ENCODE data around the gene TRIM72. TPM values are rescaled to one million over a fixed set of nuclear protein-coding genes. Genes with fewer than 3 reads are reported as not detected.

TRIM72 gene
- total and polyA plus RNA-seq, 2 of the 4 experiments (the other 2 are of a cell fraction) = not detected

- WGBS, 2 experiments (ENCODE audit: extremely low coverage in 2 of 2, insufficient read length in 1 of 2) = no CpG with 5 or more reads among the region's 2 CpGs
- Histone ChIP-seq H3K9ac (ENCODE audit: low read depth, low read length) (no peak overlapping the region), H3K4me1 (ENCODE audit: control insufficient read depth, insufficient read depth, low read length) (no peaks in the 10 kb centered on the region), H2BK15ac (ENCODE audit: low read depth, low read length) (no peak overlapping the region), H3K27ac (ENCODE audit: insufficient read depth, low read length) (no peak overlapping the region), H3K14ac (replicated peaks; ENCODE audit: low read depth, low read length) (no peak overlapping the region), H4K8ac (ENCODE audit: low read depth in 2 of 2, low read length in 2 of 2) (no peak overlapping the region), H4K91ac (ENCODE audit: insufficient read depth, low read depth, low read length) (no peak overlapping the region), H4K5ac (ENCODE audit: low read depth, low read length) (no peak overlapping the region), H3K9me3 (ENCODE audit: control insufficient read depth, insufficient read depth, low read length) (no peaks in the 10 kb centered on the region), H3K4me3 (ENCODE audit: insufficient read depth, low read depth, low read length) (no peak overlapping the region), H2BK20ac (ENCODE audit: low read depth, low read length) (no peak overlapping the region), H3K4ac (ENCODE audit: low read depth, low read length) (no peak overlapping the region), H3K4me2 (ENCODE audit: low read depth, low read length) (no peak overlapping the region), H2AK5ac (ENCODE audit: low read depth, low read length) (no peak overlapping the region), H3K79me1 (ENCODE audit: low read depth in 1 of 2, low read length in 2 of 2) (peaks cover 51 to 67% of the 10 kb centered on the region in 2 experiments), H3K56ac (ENCODE audit: extremely low read depth, insufficient read depth, low read length) (no peak overlapping the region), H3K36me3 (ENCODE audit: control insufficient read depth, insufficient read depth, low read length) (peaks cover 81% of the 10 kb centered on the region), H2AK9ac (replicated peaks; ENCODE audit: low read depth, low read length, poor library complexity) (no peak overlapping the region), H3K23ac (ENCODE audit: low read depth, low read length) (no peak overlapping the region), H2BK5ac (ENCODE audit: low read depth, low read length, poor library complexity, severe bottlenecking) (no peak overlapping the region), H3K27me3 (ENCODE audit: control insufficient read depth, insufficient read depth, low read length) (no peaks in the 10 kb centered on the region), H3K9me1 (ENCODE audit: insufficient read depth, low read length) (peaks cover 5% of the 10 kb centered on the region; the same call in 1 of the 2 replicates), H2AFZ (replicated peaks; ENCODE audit: low read length, poor library complexity) (no peak overlapping the region), H3K18ac (ENCODE audit: low read depth, low read length) (no peak overlapping the region), H2BK120ac (ENCODE audit: low read depth, low read length) (no peak overlapping the region), H4K20me1 (ENCODE audit: insufficient read depth, low read length) (peaks cover 88% of the 10 kb centered on the region)
- intact Hi-C loops (cut with micrococcal nuclease) = no loop called here
- in situ Hi-C loops (cut with MboI; ENCODE audit: low sequenced_read_pairs) = loop anchor here (10.0 kb wide), 1 partner anchor 681 kb away; the partner anchor contains the start of gene ZNF267
- no TSS peak for BruUV-seq (replicated peaks)
- TF ChIP-seq SMC3 (IDR thresholded peaks at IDR 0.05; ENCODE audit: low read depth, low read length) (no peak), RCOR1 (IDR thresholded peaks at IDR 0.05; ENCODE audit: insufficient replicate concordance, low read length) (no peak), MAZ (IDR thresholded peaks at IDR 0.05; ENCODE audit: borderline replicate concordance, low read depth, low read length) (no peak), RFX5 (IDR thresholded peaks at IDR 0.05; ENCODE audit: low read depth, low read length) (no peak), MAFK (IDR thresholded peaks at IDR 0.05; ENCODE audit: low read depth, low read length) (no peak), FOS (IDR thresholded peaks at IDR 0.05; ENCODE audit: low read depth, low read length) (no peak)
- TF ChIP-seq, protein P1, sequence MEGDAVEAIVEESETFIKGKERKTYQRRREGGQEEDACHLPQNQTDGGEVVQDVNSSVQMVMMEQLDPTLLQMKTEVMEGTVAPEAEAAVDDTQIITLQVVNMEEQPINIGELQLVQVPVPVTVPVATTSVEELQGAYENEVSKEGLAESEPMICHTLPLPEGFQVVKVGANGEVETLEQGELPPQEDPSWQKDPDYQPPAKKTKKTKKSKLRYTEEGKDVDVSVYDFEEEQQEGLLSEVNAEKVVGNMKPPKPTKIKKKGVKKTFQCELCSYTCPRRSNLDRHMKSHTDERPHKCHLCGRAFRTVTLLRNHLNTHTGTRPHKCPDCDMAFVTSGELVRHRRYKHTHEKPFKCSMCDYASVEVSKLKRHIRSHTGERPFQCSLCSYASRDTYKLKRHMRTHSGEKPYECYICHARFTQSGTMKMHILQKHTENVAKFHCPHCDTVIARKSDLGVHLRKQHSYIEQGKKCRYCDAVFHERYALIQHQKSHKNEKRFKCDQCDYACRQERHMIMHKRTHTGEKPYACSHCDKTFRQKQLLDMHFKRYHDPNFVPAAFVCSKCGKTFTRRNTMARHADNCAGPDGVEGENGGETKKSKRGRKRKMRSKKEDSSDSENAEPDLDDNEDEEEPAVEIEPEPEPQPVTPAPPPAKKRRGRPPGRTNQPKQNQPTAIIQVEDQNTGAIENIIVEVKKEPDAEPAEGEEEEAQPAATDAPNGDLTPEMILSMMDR (conservative IDR thresholded peaks at IDR 0.05; ENCODE audit: low read depth, low read length) = no peak
- CTCF ChIA-PET = interaction anchor here (0.7 kb wide), 1 partner anchor 232 kb away, joined by 3 read pairs; no protein-coding TSS in a partner anchor
- POLR2A ChIA-PET (ENCODE audit: unreplicated experiment) = no interaction called here
- dilution Hi-C loops (cut with HindIII; ENCODE audit: low sequenced_read_pairs, unreplicated experiment) = no loop called here
- ATAC-seq (ENCODE audit: low read depth) (no peak), DNase-seq (no peak)
Observed at GRCh38 chr16:31193874-31194273, 20.0 kb upstream of the TRIM72 start.
